ENCODE results near the gene TMEM51. TPM values are rescaled to one million over a fixed set of nuclear protein-coding genes. Genes with fewer than 3 reads are reported as not detected.

Gene TMEM51
- total RNA-seq, 1 experiment from 2014 or later, result 24.7 TPM

- intact Hi-C loops (cut with micrococcal nuclease; ENCODE audit: unreplicated experiment), result no loop called here
- no peak overlapping the region for H3K4me3 ChIP-seq (ENCODE audit: low read depth, low read length)
- no peaks in the 10 kb centered on the region for H3K9me3 Mint-ChIP-seq (ENCODE audit: unreplicated experiment)
- H3K4me3 Mint-ChIP-seq (ENCODE audit: unreplicated experiment), result no peak overlapping the region
- no peak for DNase-seq
- H3K27me3 ChIP-seq (replicated peaks; ENCODE audit: control insufficient read depth, insufficient read depth, low read length), result no peaks in the 10 kb centered on the region
- peak overlapping the region; percentile 53 for H3K27ac Mint-ChIP-seq (ENCODE audit: unreplicated experiment)
- no peak for TF ChIP-seq CTCF (IDR thresholded peaks at IDR 0.05; ENCODE audit: insufficient read depth in 1 of 2, low read depth in 1 of 2, low read length in 1 of 2, severe bottlenecking in 1 of 2, unreplicated experiment in 1 of 2)
- no peaks in the 10 kb centered on the region for H3K27me3 Mint-ChIP-seq (ENCODE audit: insufficient read depth, unreplicated experiment)
- peaks cover 22% of the 10 kb centered on the region for H3K36me3 Mint-ChIP-seq (ENCODE audit: insufficient read depth, unreplicated experiment)
- H3K36me3 ChIP-seq (ENCODE audit: control insufficient read depth, insufficient read depth, low read length), result no peaks in the 10 kb centered on the region; the same call in 1 of the 2 replicates
- POLR2A ChIA-PET, result interaction anchor here (0.6 kb wide), 1 partner anchor 48 kb away, joined by 3 read pairs; no protein-coding TSS in a partner anchor
- peaks cover 9% of the 10 kb centered on the region for H3K4me1 Mint-ChIP-seq (ENCODE audit: low read depth, unreplicated experiment)
- CTCF ChIA-PET, result no interaction called here
- no peaks in the 10 kb centered on the region for H3K9me3 ChIP-seq
- BruUV-seq (replicated peaks), result no TSS peak
- 0 out of 2 replicates have a peak, but pooled peaks cover 6% of the 10 kb centered on the region for H3K4me1 ChIP-seq
These were observed 53.0 kb downstream of the TMEM51 start for GRCh38 chr1:15206418-15207030.

- intact Hi-C loops (cut with micrococcal nuclease; ENCODE audit: unreplicated experiment), result no loop called here
- peak overlapping the region; percentile 53 for H3K27ac Mint-ChIP-seq (ENCODE audit: unreplicated experiment)
- Histone ChIP-seq H3K27me3 (replicated peaks; ENCODE audit: control insufficient read depth, insufficient read depth, low read length) (no peaks in the 10 kb centered on the region), H3K4me1 (no peaks in the 10 kb centered on the region), H3K36me3 (ENCODE audit: control insufficient read depth, insufficient read depth, low read length) (no peaks in the 10 kb centered on the region; the same call in 1 of the 2 replicates), H3K9me3 (no peaks in the 10 kb centered on the region), H3K4me3 (ENCODE audit: low read depth, low read length) (no peak overlapping the region)
- CTCF ChIA-PET, result interaction anchor here (0.9 kb wide), 1 partner anchor 14 kb away, joined by 3 read pairs; no protein-coding TSS in a partner anchor
- POLR2A ChIA-PET, result no interaction called here
- no peak for TF ChIP-seq CTCF (IDR thresholded peaks at IDR 0.05; ENCODE audit: insufficient read depth in 1 of 2, low read depth in 1 of 2, low read length in 1 of 2, severe bottlenecking in 1 of 2, unreplicated experiment in 1 of 2)
- no peak for DNase-seq
- H3K36me3 Mint-ChIP-seq (ENCODE audit: insufficient read depth, unreplicated experiment), result peaks cover 22% of the 10 kb centered on the region
- no peaks in the 10 kb centered on the region for H3K27me3 Mint-ChIP-seq (ENCODE audit: insufficient read depth, unreplicated experiment)
- peaks cover 9% of the 10 kb centered on the region for H3K4me1 Mint-ChIP-seq (ENCODE audit: low read depth, unreplicated experiment)
- H3K9me3 Mint-ChIP-seq (ENCODE audit: unreplicated experiment), result no peaks in the 10 kb centered on the region
- BruUV-seq (replicated peaks), result no TSS peak
- H3K4me3 Mint-ChIP-seq (ENCODE audit: unreplicated experiment), result no peak overlapping the region
These were observed 53.7 kb downstream of the TMEM51 start for GRCh38 chr1:15207031-15207828.

- Histone ChIP-seq H3K9me3 (no peaks in the 10 kb centered on the region), H3K4me1 (no peaks in the 10 kb centered on the region), H3K4me3 (ENCODE audit: low read depth, low read length) (no peak overlapping the region), H3K36me3 (ENCODE audit: control insufficient read depth, insufficient read depth, low read length) (no peaks in the 10 kb centered on the region; the same call in 1 of the 2 replicates), H3K27me3 (replicated peaks; ENCODE audit: control insufficient read depth, insufficient read depth, low read length) (no peaks in the 10 kb centered on the region)
- ChIA-PET CTCF (interaction anchor here (0.9 kb wide), 1 partner anchor 13 kb away, joined by 3 read pairs; no protein-coding TSS in a partner anchor), POLR2A (no interaction called here)
- no TSS peak for BruUV-seq (replicated peaks)
- no peak for DNase-seq
- peaks cover 22% of the 10 kb centered on the region for H3K36me3 Mint-ChIP-seq (ENCODE audit: insufficient read depth, unreplicated experiment)
- no peak overlapping the region for H3K4me3 Mint-ChIP-seq (ENCODE audit: unreplicated experiment)
- intact Hi-C loops (cut with micrococcal nuclease; ENCODE audit: unreplicated experiment), result no loop called here
- H3K27me3 Mint-ChIP-seq (ENCODE audit: insufficient read depth, unreplicated experiment), result no peaks in the 10 kb centered on the region
- H3K4me1 Mint-ChIP-seq (ENCODE audit: low read depth, unreplicated experiment), result peaks cover 9% of the 10 kb centered on the region
- no peak overlapping the region for H3K27ac Mint-ChIP-seq (ENCODE audit: unreplicated experiment)
- H3K9me3 Mint-ChIP-seq (ENCODE audit: unreplicated experiment), result no peaks in the 10 kb centered on the region
- TF ChIP-seq CTCF (IDR thresholded peaks at IDR 0.05; ENCODE audit: insufficient read depth in 1 of 2, low read depth in 1 of 2, low read length in 1 of 2, severe bottlenecking in 1 of 2, unreplicated experiment in 1 of 2), result no peak
These were observed 54.4 kb downstream of the TMEM51 start for GRCh38 chr1:15207829-15208429.
